NK-92 treated with Interleukin-12 subunit alpha and Interleukin-12 subunit beta, amount 100 ng/mL, for 24 hours (cell line): Measurements from ENCODE around the gene ARID3B.

Source experiments
- DNase-seq: peaks from one replicate; lab custom pipeline; 2025; lab: John Stamatoyannopoulos, UW

ARID3B gene

GRCh38 chr15:74604983-74605794 lies 64.2 kb downstream of the ARID3B start:
- no peak for DNase-seq

DNA sequence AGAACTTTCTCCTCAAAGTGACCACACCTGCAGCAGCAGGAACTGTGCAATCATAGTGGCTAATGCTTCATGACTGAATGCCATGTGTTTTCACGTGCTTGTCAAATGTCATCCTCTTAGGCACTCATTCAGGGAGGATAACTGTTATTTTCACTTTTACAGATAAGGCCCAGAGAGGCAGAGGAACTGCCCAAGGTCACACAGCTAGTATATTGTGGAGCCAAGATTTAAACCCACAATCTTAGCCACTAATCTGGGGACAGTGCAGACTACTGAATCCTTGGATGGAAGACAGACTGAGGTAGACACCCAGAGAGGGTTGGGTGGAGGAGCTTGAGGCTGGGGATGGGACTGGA lies 64.8 kb downstream of the ARID3B start:
- no peak for DNase-seq

DNA sequence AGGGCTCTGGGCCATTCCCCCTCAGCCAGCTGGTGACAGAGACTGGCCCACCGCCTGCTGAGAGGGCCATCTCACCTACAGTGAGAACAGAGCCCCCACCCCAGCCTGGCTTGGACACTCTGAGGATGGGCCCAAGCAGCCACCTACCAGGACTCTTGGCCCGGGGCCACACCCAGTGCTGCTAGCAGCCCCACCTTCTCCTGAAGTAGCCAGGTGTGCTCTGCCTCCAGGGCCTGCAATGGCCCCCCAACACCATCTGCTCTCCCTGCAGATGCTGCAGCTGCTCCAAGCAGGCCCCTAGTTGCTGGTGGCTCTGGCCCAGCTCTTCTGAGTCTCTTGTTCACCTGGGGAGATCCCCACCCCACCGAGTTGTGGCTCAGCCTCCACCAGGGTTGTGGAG lies 67.8 kb downstream of the ARID3B start:
- DNase-seq = no peak

DNA sequence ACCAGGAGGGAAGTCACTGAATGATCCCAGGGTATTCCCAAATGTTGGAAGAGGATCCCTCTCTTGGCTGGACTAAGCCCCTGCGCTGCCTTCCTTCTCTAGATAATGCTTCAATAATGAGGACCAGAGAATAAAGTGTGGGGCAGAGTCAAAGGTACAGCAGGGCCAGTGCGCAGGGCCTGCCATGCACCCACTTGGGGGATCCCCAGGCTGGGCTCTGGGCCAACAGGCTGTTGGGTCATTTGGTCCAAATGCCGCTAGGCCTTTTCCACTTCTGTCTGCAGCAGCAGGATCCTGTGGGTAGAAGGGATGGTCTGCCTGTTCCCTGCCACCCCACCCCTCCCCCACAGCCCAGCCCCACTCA lies 68.9 kb downstream of the ARID3B start:
- no peak for DNase-seq

- no peak for DNase-seq
These were observed 69.4 kb downstream of the ARID3B start for GRCh38 chr15:74610302-74610951.

- no peak for DNase-seq
These were observed 70.3 kb downstream of the ARID3B start for GRCh38 chr15:74611341-74611740.

DNA sequence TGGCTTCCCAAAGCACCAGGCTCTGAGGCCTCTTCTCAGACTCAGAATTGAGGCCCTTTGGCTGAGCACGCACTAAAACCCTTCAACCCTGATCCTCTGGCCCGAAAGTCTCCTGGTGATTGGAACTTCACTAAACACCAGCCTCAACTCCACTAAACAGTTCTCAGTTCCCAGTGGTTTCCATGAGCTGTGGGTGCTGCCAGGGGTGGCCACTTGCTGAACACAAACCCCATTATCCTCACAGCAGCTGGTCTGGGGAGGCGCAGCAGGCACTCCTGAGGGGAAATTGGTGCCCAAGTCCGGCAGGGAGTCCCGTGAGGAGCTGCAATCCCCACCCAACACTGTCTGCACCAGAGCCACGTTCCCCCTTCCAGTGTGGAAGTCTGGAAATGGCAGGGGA lies 70.8 kb downstream of the ARID3B start:
- DNase-seq = no peak

DNA sequence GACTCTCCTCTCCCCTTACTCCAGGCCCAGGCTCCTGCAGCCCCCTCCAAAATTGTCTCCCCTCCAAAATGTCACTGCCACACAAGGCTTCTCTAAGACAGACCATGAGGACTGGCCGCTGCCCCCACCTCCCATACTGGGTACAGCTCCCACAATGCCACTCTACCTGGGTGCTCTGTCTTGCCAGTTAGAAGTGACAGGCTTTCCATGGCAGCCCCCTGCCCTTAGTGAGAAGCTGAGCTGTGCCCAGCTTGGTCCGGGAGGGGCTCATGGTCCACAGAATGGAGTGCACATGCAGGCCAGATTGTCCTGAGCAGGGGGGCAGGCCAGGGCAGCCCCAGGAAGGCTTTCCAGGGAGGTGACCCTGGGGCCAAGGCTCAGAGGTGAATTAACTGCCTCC lies 71.7 kb downstream of the ARID3B start:
- DNase-seq = no peak

DNA sequence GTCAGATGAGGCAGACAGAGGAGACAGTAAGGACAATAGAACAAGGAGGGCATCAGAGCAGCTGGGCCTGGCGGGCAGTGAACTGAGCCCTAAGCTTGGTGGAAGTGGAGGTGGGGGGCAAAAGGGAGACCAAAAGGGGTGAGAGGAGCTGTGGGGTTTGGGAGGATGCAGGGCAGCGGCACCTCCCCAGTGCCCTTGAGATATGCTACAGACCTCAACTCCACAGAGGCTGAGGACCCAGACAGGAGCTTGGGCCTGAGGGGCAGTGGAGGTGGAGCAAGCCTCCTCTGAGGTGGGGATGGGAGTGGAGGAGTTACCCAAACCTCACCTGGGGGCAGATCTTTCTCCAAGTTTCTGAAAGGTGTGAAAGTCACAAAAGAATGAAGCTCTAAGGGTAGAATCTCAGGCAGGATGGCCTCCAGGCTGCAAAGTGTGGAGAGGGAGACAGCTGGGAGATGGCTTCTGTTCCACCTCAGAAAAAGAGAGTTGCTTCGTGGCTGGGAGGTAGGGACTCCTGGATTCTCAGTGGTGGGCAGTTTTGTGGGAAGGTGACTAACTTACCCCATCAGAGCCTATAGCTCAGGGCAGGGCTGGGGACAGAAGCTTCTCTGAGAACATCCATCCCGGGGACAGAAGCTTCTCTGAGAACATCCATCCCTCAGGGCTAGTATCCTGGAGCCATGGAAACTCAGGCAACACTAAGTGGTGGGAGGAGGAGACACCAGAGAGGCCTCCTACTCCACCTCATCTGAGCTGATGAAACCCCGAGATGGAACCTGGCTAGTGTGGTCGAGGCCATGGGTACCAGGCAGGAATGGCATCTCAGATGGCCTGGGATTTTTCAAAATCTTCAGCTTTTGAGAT lies 72.3 kb downstream of the ARID3B start:
- DNase-seq = no peak

DNA sequence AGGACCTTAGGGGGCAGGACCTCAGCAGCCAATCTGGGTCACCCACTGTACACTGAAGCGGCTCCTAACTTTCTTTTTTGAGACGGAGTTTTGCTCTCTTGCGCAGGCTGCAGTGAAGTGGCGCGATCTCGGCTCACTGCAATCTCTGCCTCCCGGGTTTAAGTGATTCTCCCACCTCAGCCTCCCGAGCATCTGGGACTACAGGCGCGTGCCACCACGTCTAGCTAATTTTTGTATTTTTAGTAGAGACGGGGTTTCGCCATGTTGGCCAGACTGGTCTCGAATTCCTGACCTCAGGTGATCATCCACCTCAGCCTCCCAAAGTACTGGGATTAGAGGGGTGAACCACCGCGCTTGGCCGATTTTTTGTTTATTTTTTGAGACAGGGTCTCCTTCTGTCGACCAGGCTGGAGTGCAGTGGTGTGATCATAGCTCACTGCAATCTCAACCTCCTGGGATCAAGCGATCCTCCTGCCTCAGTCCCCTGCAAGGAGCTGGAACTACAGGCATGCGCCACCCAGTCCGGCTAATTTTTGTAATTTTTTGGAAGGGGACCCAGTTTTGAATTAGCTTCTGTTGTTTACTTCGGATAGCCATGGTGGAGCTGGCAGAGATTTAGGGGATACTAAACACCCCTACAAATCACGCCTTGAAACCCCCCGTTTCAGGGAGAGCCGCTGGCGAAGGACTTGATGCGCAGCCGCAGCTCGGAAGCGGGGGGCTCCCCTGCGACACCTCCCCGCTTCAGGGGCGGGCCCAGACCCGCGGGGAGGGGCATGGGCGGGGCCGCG lies 73.1 kb downstream of the ARID3B start:
- no peak for DNase-seq

DNA sequence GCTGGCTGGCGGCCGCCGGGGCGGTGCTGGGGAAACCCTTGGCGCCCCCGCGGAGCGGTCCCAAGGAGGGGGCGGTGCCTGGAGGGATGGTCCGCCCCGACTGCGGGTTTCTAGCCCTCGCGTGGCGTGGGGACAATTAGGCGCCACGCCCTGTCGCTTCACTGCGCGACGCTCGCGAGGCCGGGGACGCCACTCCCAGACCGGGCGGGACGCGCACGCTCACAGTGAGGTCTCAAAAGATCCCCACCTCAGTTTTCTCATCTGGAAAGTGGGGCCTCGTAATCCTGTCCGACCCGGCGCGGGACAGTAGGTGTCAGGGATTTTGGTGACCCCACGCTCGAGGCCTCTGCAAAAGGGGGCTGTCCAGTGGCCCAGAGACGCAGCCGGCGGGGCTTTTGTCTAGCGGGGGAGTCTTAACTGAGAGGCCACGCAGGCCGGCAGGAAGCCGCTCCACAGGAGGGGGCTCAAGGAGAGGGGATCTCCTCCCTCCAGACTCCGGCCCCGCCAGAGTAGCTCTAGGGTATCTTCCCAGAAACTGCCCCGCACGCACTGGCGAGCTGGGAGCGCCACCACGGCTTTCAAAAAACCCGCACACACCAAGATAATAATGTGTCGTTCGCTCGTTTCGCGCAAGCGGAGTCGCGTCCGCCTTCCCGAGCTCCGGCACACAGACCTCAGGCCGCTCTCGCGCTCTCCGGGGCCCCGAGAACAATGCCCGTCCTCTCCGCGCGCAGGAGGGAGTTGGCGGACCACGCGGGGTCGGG lies 73.9 kb downstream of the ARID3B start:
- DNase-seq = peak; percentile 86

GRCh38 chr15:74615508-74616365 lies 74.7 kb downstream of the ARID3B start, which contains the start of gene CLK3:
Gene CLK3, plus strand, starts transcription at chr15:74615836. Its CDS starts 3,361 bp downstream, at chr15:74619197.
- peak; percentile 96 for DNase-seq

DNA sequence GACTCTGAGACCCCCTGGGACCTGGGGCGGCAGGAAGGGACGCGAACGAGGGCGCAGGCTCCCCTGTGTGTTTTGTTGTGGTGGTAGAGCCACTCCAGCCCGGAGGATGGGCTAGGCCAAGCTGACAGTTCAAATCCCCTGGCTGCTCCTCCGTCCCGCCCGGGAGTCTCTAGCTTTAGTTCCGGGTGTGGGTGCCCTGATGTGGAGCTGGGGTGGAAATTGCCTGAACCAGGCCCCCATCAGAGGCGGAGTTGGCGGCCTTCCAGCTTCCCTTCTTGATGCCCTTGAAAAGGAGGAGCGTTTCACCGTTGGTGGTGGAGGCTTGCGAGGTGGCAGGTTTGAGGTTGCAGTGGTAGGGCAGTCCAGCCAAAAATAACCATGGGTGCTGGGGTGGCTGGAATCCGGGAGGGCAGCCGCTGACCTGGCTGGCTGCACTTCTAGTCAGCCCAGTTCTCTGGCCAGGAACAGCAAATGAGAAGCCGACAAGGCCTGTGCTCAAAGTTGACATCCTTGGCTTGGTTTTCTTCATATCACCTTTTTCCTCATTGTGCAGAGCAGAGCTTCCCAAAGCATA lies 75.4 kb downstream of the ARID3B start:
- DNase-seq = peak; percentile 33

DNA sequence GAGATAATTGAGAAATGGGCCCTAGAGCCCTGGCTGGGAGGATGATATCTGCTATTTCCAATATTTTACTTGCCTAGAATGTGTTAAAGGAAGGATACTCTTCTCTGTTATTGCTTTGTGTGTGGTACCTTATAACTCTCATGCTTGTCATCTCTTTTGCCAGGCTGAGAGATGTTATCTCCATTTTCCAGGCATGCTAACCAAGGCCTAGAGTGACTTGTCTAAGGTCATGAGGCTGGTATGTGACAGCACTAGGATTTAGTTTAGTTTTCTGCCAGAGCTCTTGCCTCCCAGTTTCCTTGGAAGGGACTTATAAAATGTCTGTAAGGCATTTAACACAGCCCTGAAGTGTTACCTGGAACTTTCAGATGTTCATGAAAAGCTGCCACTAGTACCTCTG lies 76.0 kb downstream of the ARID3B start:
- DNase-seq = no peak

DNA sequence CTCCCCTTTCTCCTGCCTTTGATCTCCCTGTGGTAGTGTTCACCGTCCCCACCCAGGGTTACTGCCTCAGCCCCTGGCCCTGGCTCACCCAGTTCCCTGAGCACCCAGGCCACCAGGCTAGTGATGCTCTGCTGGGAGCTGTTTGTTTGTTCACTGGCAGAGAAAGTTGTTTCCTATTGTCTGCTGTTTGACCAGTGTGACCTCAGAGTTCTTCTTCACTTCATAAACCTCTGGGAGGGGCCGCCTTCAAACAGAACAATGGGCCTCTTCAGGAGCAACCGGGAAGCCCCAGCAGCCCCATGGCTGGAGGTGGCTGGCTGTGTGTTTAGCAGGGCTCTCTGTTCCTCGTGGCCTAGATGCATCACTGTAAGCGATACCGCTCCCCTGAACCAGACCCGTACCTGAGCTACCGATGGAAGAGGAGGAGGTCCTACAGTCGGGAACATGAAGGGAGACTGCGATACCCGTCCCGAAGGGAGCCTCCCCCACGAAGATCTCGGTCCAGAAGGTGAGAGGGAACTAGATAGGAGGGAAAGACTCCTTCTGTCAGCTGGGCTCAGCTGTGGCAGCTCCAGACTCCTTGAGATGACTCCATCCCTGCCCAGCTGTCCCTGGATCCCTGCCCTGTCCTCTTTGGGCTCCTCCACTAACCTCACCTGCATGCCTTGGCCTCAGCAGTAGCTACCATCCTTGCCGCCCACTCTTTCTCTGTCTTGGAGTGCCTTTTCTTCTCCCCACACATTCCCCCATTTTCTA lies 78.0 kb downstream of the ARID3B start:
- DNase-seq = no peak

- no peak for DNase-seq
These were observed 79.1 kb downstream of the ARID3B start for GRCh38 chr15:74619916-74620635.

- peak; percentile 54 for DNase-seq
These were observed 79.9 kb downstream of the ARID3B start for GRCh38 chr15:74620636-74621545.
